GM18868 (cell line): ENCODE measurements around the gene MAST4.

Source experiments
- ATAC-seq: cut with Tn5 transposase; IDR thresholded peaks from one replicate; pipeline ENCODE4 v1.9.1; 2021; ENCODE audit warnings: mild to moderate bottlenecking, moderate library complexity; ENCODE audit not compliant: unreplicated experiment

Gene MAST4

DNA sequence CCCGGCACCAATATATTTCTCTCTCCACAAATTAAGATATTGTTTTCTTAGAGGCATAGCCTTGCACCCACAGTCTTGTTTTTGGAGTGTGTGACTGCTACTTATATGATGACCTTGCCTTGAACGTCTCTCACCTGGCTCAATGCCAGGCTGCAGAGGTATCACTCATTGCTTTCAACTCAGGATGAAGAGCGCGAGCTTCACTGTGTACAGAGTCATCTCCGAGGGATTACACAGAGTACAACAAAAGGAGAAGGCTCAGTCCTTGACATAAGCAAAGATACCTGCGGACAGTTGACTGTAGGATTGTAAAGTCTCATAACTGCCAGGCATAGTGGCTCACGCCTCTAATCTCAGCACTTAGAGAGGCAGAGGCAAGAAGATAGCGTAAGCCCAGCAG lies 546.6 kb downstream of the MAST4 start:
- no peak for ATAC-seq

DNA sequence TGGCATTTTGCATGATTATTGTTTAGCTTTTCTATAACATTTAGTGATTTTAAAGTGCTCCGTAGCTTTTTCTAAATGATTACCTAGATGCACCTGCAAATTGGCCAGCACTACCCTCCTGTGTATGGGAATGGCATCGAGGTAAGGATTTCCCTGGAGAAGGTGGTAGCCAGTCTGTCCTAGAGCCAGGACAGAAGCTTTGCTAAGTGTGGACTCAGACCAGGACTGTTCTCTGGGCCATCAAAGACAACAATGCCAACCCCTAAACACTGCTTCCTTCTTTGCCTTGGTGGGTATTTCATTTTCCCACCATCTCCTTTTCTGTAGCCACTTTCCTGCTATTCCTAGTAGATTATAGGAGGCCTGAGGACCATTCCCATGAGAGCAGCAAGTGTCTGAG lies 547.4 kb downstream of the MAST4 start:
- ATAC-seq: no peak

DNA sequence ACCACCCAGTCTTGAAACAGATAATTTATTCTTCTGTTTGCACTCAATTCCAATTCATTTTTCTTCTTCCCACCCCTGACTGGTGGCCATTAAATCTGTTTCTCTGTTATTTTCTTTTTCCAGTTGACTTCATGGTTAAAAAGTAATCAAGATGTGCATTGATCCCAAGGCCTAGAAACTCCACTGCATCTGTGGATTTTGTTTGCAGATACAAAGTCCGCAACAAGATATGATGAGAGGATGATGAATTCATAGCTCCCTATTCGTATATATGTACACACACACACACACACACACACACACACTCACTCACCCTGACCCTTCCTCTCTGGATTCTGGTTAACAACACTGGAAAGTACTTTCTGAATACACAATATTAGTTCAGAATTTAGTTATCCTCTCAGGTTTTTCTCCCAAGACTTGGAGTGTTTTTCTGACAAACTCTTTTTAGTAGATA lies 548.0 kb downstream of the MAST4 start:
- no peak for ATAC-seq

DNA sequence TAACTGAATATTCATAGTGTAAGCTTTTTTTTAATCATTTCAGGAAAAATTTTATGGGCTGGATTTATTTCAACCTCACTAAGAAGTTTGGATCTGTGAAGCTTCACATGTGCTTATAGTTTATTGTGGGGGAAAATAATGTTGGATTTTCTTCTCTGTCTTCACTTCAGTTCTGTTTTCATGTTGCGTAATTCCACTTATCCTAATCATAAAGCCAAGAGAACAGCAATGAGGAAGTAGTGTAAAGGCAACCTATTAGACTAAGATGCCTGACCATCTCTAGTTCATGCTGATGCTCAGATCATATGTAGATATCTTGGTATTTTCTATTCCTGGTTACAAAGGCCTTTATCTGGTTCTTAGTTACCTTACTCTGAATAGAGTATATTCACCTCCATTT lies 550.4 kb downstream of the MAST4 start:
- ATAC-seq: no peak

DNA sequence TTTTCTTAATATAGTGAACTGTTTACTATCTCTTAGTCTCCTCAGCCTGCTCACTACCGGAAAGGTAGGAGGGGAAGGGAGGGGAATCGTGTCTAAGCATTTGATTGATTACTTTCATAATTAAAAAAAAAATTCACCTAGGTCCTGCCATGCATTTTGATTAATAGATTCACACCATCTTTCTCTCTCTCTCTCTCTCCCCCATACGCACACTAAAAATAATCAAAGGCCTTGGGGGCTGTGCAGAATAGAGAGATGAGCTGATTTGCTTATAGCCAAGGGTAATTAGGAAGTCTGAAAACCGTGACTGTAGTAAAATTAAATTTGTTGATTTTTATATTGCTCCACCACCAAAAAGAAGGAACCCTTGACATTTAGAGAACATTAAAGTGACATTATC lies 550.8 kb downstream of the MAST4 start:
- ATAC-seq: no peak

DNA sequence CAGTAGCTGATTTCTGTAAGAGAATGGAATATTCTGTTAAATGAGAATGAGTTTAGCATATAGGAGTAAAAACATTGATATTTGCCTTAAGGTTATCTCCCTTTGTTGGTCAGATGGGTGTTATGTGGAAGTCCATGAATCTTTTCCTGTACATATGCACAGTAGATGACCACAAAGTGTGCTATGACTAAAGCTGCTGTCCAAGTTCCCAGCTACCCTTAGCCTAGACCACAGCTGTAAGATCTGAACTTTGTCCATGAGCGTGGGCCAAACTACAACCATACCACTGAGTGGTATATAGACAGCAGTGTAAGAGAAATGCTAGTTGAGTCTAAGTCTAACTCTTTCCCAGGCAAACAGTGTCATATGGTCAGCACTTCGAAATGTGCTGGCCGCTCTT lies 551.6 kb downstream of the MAST4 start:
- no peak for ATAC-seq

DNA sequence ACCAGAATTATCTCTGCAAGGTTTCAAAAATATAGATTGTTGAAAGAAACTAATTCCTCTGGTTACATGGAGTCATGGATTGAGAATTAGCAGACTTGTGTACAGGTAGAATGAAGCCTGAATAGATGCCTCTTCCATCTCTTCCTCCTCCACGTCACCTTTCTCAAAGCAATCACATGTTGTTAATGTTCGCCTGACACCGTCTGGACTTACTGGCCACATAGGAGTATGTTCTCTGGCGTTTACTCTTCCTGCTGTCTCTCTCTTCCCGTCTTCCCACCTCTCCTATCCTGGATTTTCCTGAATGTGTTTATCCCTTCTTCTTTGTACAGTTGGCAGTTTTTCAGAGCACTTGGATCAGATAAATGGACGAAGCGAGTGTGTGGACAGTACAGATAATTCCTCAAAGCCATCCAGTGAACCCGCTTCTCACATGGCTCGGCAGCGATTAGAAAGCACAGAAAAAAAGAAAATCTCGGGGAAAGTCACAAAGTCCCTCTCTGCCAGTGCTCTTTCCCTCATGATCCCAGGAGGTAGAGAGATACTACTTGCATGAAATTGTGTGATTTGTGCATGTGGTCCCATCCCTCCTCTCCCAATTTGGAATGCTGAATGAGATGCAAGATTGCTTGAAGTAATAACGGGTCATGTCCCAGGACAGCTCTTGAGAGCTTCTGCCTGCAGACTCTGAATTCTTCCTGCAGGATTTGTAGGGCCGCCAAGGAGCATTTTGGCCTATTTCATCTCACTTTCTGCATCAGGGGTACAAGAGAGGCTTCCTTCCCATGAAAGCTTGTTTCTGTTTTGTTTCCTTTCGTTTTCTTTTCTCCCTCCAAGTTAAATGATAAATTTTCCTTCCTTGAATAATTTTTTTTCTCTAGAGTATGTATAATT lies 553.1 kb downstream of the MAST4 start:
- no peak for ATAC-seq

DNA sequence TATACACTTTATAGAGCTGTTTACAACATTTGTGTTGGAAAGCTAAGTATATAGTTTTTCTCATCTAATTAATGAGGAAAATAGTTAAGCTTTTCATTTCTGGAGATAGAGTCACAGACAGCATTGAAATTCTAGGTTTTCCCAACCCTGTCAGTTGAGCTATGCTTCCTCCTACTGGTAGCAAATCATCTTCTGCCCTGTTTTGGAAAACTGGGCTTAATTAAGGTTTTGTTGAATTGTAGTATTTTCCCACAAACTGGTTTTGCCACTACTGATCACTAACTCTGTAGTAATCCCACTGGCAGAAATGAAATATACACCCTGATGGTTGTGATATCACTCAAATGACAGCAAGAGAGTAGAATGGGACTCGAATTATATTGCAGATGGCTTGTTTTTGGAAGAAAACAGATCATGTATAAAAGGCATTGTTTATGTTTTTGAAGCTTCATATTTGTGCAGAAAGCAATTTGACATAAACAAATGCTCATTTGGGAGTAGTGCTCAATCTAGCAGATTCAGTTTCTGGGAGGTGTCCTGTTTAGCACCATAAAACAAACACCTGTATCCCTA lies 553.8 kb downstream of the MAST4 start:
- ATAC-seq: no peak

DNA sequence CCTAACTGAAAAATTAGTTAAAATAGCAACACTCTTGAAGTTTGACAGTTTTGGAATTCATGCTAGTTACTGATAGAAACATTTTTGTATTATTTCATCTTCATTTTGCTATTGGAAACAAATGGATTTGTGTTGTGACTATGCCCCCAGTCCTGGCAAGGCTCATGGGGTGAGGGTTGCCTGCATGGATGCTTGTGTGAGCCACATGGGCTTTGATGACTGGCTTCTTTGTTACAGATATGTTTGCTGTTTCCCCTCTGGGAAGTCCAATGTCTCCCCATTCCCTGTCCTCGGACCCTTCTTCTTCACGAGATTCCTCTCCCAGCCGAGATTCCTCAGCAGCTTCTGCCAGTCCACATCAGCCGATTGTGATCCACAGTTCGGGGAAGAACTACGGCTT lies 556.2 kb downstream of the MAST4 start:
- no peak for ATAC-seq

DNA sequence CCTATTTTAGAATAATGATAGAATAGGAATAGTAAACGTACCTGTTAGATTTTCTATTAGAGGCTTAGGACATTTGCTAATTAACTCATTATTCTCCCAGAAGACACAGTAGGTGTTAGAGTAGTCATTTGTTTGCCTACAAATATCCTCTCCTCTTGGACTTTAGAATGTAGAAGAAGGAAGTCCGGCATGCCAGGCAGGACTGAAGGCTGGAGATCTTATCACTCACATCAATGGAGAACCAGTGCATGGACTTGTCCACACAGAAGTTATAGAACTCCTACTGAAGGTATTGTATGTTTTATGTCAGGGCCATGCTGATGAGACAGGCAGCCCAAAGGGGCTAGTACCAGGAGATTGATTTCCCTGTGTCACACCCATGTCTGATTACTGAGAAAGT lies 557.1 kb downstream of the MAST4 start:
- ATAC-seq: no peak

DNA sequence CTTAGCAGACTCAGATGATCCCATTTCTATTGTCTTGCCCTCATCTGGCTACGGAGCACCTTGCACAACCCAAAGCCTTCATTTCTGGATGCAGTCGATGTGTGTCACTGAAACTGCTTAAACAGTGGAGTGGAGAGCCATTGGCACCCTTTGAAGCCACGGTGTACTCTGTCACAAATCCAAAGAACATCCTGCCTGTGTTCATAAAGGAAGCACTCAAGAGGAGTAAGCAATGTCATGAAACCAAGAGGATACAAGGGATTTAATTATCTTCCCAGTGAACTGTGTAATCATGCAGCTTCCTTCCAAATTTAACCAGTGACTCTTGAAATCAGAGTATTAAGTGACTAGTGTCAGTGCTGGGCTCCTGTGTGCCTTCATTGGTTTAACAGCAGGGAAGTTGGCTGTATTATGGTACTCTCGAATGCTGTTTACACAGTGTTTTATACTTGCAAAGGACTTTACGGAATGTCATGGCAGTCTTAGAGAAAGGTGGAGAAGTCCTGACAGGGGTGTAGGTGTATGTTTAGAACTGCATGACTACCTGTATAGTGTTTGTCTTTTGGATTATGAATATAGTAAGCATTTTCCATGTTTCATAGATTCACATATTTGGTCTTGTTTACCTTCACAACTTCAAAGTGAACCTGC lies 558.5 kb downstream of the MAST4 start:
- no peak for ATAC-seq

DNA sequence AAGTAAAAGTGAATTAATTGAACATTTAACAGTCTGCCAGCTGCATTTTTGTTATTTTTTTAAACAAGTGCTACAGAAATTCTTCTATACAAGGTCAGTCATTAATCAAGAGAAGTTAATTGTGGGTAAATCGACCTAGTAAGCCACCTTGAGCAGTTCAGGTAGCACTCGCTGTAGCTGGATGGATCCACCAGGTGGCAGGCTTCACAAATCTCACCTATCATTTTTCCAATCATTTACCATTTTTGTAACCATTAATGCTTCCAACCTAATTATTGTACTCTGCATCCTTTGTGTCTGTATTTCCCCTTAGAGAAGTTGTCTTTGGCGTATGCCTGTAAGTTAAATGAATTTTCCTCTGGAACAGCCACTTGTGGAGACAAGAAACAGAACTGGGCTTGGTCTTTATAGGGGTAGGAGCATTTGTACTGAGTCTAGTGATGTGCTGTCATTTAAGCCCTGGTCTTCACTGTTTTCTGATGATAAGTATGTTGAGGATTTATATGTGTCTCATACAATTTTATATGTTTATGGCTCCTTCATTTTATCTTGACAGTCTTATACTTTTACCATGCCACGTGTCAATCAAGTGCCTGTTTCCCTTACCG lies 560.9 kb downstream of the MAST4 start:
- ATAC-seq: peak; percentile 57

DNA sequence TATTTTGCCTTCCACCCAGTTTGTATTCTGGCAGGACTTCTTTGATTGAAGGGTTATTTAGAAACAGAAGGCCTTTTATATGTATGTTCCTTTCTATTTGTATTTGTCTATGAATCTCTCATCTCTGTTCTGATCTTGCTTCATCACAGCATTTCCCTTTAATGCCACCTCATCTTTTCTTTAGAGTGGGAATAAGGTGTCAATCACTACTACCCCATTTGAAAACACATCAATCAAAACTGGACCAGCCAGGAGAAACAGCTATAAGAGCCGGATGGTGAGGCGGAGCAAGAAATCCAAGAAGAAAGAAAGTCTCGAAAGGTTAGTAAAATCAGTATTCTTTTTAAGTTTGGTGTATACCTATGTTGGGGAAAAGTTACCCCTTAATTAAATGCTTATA lies 564.1 kb downstream of the MAST4 start:
- no peak for ATAC-seq

DNA sequence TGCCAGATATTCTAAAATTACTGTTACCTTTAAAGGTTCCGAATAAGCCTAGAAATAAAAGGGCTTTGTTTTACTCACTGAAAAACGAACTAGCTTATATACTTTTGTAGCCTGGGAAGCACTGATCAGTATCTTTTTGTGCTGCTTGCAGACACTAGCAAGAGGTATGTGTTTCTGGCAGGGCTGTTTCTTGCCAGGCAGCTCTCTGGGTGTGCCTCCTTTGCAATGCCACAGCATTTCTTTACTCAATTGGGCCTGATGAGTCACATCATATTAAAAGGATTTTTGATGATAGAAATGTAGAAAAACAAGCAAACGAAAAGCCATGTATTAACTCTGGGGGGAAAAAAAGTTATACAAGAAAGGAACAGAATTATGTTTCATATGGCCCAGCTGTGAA lies 564.8 kb downstream of the MAST4 start:
- no peak for ATAC-seq

DNA sequence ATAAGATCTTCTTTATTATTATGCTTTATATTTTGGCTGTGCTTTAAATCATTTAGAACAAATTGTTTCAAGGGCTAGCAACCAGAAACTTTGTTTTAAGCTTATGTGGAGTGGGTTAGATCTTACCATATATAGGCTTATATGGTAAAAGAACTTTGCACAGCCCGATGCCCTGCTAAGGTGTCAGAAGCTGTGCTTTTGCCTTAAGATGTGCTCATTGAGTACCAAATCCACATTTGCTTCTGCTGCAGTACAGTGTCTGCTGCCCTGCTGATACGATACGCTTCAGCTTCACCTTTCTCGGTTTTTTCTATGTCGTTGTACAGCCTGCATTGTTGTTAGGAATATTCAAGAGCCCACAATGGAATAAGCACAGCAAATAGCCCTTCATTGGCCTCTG lies 565.6 kb downstream of the MAST4 start:
- no peak for ATAC-seq

DNA sequence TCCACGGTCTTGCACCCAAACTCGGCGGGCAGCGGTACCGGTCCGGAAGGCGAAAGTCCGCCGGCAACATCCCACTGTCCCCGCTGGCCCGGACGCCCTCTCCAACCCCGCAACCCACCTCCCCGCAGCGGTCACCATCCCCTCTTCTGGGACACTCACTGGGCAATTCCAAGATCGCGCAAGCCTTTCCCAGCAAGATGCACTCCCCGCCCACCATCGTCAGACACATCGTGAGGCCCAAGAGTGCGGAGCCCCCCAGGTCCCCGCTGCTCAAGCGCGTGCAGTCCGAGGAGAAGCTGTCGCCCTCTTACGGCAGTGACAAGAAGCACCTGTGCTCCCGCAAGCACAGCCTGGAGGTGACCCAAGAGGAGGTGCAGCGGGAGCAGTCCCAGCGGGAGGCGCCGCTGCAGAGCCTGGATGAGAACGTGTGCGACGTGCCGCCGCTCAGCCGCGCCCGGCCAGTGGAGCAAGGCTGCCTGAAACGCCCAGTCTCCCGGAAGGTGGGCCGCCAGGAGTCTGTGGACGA lies 567.1 kb downstream of the MAST4 start:
- no peak for ATAC-seq

DNA sequence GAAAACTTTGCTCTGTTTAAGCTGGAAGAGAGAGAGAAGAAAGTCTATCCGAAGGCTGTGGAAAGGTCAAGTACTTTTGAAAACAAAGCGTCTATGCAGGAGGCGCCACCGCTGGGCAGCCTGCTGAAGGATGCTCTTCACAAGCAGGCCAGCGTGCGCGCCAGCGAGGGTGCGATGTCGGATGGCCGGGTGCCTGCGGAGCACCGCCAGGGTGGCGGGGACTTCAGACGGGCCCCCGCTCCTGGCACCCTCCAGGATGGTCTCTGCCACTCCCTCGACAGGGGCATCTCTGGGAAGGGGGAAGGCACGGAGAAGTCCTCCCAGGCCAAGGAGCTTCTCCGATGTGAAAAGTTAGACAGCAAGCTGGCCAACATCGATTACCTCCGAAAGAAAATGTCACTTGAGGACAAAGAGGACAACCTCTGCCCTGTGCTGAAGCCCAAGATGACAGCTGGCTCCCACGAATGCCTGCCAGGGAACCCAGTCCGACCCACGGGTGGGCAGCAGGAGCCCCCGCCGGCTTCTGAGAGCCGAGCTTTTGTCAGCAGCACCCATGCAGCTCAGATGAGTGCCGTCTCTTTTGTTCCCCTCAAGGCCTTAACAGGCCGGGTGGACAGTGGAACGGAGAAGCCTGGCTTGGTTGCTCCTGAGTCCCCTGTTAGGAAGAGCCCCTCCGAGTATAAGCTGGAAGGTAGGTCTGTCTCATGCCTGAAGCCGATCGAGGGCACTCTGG lies 567.8 kb downstream of the MAST4 start:
- ATAC-seq: no peak

DNA sequence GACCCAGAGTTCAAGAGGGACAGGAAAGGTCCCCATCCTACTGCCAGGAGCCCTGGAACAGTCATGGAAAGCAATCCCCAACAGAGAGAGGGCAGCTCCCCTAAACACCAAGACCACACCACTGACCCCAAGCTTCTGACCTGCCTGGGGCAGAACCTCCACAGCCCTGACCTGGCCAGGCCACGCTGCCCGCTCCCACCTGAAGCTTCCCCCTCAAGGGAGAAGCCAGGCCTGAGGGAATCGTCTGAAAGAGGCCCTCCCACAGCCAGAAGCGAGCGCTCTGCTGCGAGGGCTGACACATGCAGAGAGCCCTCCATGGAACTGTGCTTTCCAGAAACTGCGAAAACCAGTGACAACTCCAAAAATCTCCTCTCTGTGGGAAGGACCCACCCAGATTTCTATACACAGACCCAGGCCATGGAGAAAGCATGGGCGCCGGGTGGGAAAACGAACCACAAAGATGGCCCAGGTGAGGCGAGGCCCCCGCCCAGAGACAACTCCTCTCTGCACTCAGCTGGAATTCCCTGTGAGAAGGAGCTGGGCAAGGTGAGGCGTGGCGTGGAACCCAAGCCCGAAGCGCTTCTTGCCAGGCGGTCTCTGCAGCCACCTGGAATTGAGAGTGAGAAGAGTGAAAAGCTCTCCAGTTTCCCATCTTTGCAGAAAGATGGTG lies 568.8 kb downstream of the MAST4 start:
- no peak for ATAC-seq

DNA sequence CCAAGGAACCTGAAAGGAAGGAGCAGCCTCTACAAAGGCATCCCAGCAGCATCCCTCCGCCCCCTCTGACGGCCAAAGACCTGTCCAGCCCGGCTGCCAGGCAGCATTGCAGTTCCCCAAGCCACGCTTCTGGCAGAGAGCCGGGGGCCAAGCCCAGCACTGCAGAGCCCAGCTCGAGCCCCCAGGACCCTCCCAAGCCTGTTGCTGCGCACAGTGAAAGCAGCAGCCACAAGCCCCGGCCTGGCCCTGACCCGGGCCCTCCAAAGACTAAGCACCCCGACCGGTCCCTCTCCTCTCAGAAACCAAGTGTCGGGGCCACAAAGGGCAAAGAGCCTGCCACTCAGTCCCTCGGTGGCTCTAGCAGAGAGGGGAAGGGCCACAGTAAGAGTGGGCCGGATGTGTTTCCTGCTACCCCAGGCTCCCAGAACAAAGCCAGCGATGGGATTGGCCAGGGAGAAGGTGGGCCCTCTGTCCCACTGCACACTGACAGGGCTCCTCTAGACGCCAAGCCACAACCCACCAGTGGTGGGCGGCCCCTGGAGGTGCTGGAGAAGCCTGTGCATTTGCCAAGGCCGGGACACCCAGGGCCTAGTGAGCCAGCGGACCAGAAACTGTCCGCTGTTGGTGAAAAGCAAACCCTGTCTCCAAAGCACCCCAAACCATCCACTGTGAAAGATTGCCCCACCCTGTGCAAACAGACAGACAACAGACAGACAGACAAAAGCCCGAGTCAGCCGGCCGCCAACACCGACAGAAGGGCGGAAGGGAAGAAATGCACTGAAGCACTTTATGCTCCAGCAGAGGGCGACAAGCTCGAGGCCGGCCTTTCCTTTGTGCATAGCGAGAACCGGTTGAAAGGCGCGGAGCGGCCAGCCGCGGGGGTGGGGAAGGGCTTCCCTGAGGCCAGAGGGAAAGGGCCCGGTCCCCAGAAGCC lies 569.6 kb downstream of the MAST4 start:
- ATAC-seq: peak; percentile 77
